ENCODE results near the gene ATG14.
"Not testable (repeated sequence)": the region's sequence is repeated elsewhere in the genome, so short reads cannot be mapped to it uniquely, and the experiment has no call there.

Gene ATG14

DNA sequence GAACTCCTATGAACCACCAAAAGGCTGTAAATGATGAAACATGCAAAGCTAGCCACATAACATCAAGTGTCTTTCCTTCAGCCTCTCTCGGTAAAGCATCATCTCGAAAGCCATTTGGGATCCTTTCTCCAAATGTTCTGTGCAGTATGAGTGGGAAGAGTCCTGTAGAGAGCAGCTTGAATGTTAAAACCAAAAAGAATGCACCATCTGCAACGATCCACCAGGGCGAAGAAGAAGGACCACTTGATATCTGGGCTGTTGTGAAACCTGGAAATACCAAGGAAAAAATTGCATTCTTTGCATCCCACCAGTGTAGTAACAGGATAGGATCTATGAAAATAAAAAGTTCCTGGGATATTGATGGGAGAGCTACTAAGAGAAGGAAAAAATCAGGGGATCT is 61.2 kb downstream of the ATG14 start:
- DNase-seq (ENCODE audit: low spot score) = no peak

GRCh38 chr14:55349565-55349964 is 62.1 kb downstream of the ATG14 start:
- no peak for DNase-seq (ENCODE audit: low spot score)

DNA sequence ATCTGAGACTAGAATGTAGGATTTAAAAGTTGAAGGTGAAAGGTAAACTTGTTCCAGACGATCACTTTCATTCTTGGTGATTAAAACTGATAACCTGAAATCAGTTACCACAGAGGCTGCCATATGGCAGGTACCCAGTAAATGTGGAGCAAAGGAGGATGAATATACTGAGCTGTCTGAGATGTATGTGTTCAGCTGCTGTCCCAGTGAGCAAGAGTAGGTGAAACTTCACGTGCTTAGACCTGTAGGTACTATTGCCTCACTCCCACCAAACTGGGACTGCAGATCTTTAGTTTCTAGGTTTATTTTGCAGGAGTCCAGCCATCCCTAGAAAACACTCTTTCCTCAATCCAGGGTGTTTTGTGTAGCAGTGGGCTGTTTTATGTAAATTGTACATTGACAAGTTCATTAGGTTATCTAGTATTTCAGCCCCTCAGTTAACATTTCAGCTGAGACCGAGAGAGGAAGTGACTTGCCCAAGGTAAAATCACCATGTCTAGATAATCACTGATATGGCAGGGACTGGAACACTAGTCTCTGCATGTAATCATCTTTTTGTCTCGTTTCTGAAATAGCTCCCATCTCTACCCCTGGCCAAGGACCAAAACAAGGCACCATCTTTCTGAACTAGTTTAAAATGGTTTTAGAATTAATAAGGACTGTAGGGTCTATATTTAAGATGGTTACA is 62.7 kb downstream of the ATG14 start:
- peak; percentile 11 for DNase-seq (ENCODE audit: low spot score)

- no peak for DNase-seq (ENCODE audit: low spot score)
Measured at GRCh38 chr14:55347748-55348147, 63.9 kb downstream of the ATG14 start.

GRCh38 chr14:55347040-55347439 is 64.6 kb downstream of the ATG14 start:
- DNase-seq (ENCODE audit: low spot score) = no peak

DNA sequence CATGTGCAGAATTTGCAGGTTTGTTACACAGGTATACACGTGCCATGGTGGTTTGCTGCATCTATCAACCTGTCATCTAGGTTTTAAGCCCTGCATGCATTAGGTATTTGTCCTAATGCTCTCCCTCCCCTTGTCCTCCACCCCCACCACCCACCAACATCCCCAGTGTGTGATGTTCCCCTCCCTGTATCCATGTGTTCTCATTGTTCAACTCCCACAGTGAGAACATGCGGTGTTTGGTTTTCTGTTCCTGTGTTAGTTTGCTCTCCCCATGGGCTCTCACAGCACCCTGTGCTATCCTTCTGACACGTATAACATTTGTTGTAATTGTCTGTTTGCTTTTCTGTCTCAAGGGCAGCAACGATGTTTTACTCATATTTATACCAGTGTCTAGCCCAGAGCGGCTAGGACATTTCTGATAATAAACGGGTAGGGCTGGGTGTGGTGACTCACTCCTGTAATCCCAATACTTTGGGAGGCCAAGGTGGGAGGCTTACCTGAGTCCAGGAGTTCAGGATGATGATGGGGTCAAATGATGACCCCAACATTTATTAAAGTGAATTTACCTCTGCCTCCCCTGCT is 67.0 kb downstream of the ATG14 start:
- not testable (repeated sequence) for DNase-seq (ENCODE audit: low spot score)

DNA sequence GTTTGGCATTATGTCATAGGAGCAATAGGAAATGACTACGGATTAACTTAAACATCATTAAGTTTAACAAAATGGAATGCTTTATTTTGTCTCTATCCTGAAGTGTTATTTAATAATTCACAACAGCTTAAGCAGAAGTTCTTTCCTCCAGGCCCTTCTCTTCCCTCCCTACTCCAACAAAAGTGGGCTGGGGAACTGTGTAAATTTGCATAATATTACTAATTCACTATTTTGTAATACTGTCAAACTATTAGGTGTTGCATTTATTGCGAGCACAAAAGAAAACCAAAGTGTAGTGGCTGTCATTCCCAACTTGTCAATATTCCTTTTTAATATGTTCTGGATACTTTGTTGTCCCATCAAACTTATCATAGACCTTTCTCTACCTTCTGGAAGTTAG is 69.8 kb downstream of the ATG14 start:
- DNase-seq (ENCODE audit: low spot score) = no peak

DNA sequence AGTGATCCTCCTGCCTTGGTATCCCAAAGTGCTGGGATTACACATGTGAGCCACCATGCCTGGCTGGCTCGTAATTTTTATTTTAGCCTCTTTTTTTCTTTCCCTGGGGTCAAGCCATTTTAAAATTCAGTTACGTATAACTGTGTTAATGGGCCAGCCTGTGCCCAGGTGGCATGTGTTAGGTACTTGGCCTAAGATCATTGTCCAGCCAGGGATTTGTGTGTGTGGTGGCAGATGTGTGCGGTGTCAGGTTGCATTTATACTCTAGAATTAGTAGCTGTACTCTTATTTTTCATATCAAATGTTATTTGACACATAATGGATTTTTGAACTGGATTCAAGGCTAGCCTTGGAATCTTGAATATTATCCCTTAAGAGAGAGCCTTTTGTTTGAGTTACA is 71.1 kb downstream of the ATG14 start:
- no peak for DNase-seq (ENCODE audit: low spot score)

DNA sequence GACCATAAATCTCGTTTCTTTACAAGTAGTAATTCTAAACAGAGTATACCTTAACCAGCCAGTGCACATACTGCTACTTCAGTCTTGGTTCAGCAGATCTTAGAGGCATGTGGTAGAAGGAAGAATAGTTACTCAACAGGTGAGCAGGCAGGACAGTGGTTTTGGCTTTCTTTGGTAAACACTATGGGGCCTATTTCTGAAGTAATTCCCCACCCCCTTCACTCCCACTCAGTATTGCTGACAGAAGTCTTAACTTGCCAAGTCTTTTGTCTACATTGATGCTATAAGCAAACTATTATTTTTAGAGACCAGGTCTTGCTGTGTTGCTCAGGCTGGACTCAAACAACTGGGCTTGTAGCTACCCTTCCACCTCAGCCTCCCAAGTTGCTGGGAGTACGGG is 71.9 kb downstream of the ATG14 start:
- DNase-seq (ENCODE audit: low spot score) = no peak

DNA sequence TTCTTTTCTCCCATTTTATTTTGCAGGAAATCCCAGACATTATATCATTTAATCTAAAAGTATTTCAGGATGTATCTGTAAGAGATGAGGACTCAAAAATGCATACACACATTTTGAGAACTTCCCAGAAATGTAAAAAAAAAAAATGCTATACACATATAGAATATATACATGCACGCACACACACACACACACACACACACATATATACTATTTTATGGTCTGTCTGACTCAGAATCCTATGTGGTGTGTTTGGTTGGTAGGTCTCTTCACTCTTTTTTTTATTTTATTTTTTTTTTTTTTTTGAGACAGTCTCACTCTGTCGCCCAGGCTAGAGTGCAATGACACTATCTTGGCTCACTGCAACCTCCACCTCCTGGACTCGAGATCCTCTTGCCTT is 74.9 kb downstream of the ATG14 start:
- DNase-seq (ENCODE audit: low spot score) = no peak

- no peak for DNase-seq (ENCODE audit: low spot score)
Measured at GRCh38 chr14:55336162-55336561, 75.5 kb downstream of the ATG14 start.

DNA sequence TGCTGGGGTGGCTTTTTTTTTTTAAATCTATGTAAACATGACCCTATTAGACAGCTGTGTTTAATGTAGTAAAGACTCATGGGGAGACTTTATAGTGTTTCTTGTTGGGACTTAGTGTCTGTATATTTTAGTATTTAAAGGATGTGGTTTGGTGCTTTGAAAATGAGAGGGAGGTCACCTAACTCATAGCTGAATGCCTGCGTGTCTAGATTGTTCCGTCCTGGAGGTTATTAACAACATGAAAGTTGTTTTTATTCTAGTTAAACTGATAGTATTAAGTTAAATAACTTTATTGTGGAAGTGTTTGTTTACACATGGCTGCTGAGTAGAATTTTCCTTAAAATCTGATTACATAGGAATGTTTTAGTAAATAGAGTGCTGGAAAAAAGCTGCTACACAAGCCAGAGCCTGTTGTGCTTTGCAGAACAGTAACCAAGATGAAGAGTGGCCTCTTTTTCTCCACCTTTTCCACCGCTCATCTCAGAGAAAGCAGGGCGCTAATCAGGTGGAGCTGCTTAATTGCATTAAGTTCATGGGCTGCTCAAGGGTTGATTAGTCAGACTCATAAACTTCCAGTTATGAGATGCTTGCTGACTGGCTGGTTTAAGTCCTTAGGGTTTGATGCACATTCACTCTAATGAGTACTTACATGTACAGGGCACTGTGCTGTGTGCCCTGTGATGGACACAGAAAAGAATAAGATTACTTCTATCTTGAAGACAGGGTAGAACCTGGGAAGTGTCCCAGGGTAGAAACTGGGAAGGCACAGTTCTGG is 77.7 kb downstream of the ATG14 start:
- DNase-seq (ENCODE audit: low spot score) = no peak

- DNase-seq (ENCODE audit: low spot score) = no peak
Measured at GRCh38 chr14:55332654-55333570, 78.7 kb downstream of the ATG14 start.

- DNase-seq (ENCODE audit: low spot score) = no peak
Measured at GRCh38 chr14:55329999-55330710, 81.5 kb downstream of the ATG14 start.

- DNase-seq (ENCODE audit: low spot score) = no peak
Measured at GRCh38 chr14:55328317-55328716, 83.3 kb downstream of the ATG14 start.

- peak; percentile 8 for DNase-seq (ENCODE audit: low spot score)
Measured at GRCh38 chr14:55327179-55327578, 84.5 kb downstream of the ATG14 start.

DNA sequence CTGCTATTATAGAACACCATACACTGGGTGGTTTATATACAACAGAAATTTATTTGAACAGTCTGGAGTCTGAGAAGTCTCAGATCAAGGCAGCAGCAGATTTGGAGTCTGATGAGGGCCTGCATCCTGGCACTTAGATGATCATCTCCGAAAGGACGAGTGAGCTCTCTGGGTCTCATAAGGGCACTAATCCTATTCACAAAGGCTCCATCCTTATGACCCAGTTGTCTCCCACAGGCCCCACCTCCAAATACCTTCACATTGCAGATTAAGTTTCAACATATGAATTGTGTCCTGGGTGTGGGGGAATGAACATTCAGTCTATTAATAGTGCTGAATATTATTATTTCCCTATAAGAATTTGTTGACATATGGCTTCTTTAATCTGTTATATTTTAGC is 86.8 kb downstream of the ATG14 start:
- DNase-seq (ENCODE audit: low spot score) = no peak

- no peak for DNase-seq (ENCODE audit: low spot score)
Measured at GRCh38 chr14:55323910-55324309, 87.7 kb downstream of the ATG14 start.

GRCh38 chr14:55318694-55319093 is 92.9 kb downstream of the ATG14 start:
- DNase-seq (ENCODE audit: low spot score) = no peak

- no peak for DNase-seq (ENCODE audit: low spot score)
Measured at GRCh38 chr14:55317542-55318306, 93.9 kb downstream of the ATG14 start.

DNA sequence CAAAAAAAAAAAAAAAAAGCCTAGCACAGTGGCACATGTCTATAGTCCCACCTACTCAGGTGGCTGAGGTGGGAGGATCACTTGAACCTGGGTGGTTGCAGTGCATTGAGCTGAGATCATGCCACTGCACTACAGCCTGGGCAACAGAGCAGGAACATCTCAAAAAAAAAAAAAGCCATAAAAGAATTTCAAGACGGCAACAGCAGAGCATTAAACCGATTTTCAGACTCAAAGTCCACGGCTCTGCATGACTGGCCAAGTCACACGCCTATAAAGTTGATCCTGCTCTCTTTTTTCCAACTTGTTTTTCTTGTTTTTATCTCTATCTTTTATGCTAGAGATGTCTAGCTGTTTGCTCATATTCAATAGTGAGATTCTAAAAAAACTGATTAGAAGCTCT is 95.1 kb downstream of the ATG14 start:
- DNase-seq (ENCODE audit: low spot score) = no peak

All from germinal center (tissue), 1 donor.